ENCODE data around the gene EPHA6. TPM values are rescaled to one million over a fixed set of nuclear protein-coding genes. Genes with fewer than 3 reads are reported as not detected.

EPHA6 gene
- total RNA-seq, 1 donor from 2014 or later: not detected

- H3K4me3 ChIP-seq: no peak overlapping the region
- intact Hi-C loops (cut with DNase I): no loop called here
- H3K9me3 ChIP-seq: no peaks in the 10 kb centered on the region
- no peak for DNase-seq (ENCODE audit: low spot score in 2 of 2)
- H3K4me1 ChIP-seq: no peaks in the 10 kb centered on the region
- no peak for TF ChIP-seq CTCF (IDR thresholded peaks at IDR 0.05)
- no peaks in the 10 kb centered on the region for H3K27me3 ChIP-seq
- H3K36me3 ChIP-seq: no peaks in the 10 kb centered on the region
- H3K27ac ChIP-seq: no peak overlapping the region
These were observed 536.6 kb downstream of the EPHA6 start for GRCh38 chr3:97350971-97351370.

- TF ChIP-seq CTCF (IDR thresholded peaks at IDR 0.05): no peak
- Histone ChIP-seq H3K4me3 (no peak overlapping the region), H3K36me3 (no peaks in the 10 kb centered on the region), H3K4me1 (no peaks in the 10 kb centered on the region), H3K27me3 (no peaks in the 10 kb centered on the region), H3K27ac (no peak overlapping the region), H3K9me3 (no peaks in the 10 kb centered on the region)
- DNase-seq (ENCODE audit: low spot score in 2 of 2): no peak
- intact Hi-C loops (cut with DNase I): no loop called here
These were observed 538.8 kb downstream of the EPHA6 start for GRCh38 chr3:97353176-97353575.

- Histone ChIP-seq H3K9me3 (no peaks in the 10 kb centered on the region), H3K27me3 (no peaks in the 10 kb centered on the region), H3K27ac (no peak overlapping the region), H3K36me3 (no peaks in the 10 kb centered on the region), H3K4me3 (no peak overlapping the region), H3K4me1 (no peaks in the 10 kb centered on the region)
- no peak for TF ChIP-seq CTCF (IDR thresholded peaks at IDR 0.05)
- intact Hi-C loops (cut with DNase I): no loop called here
- no peak for DNase-seq (ENCODE audit: low spot score in 2 of 2)
These were observed 545.6 kb downstream of the EPHA6 start for GRCh38 chr3:97359977-97360376.

GRCh38 chr3:97360804-97361203 is 546.4 kb downstream of the EPHA6 start:
- TF ChIP-seq CTCF (IDR thresholded peaks at IDR 0.05): no peak
- no peaks in the 10 kb centered on the region for H3K9me3 ChIP-seq
- no peaks in the 10 kb centered on the region for H3K36me3 ChIP-seq
- H3K27me3 ChIP-seq: no peaks in the 10 kb centered on the region
- no peaks in the 10 kb centered on the region for H3K4me1 ChIP-seq
- intact Hi-C loops (cut with DNase I): no loop called here
- H3K4me3 ChIP-seq: no peak overlapping the region
- no peak for DNase-seq (ENCODE audit: low spot score in 2 of 2)
- no peak overlapping the region for H3K27ac ChIP-seq

GRCh38 chr3:97384583-97384982 is 570.2 kb downstream of the EPHA6 start:
- H3K36me3 ChIP-seq: no peaks in the 10 kb centered on the region
- H3K27me3 ChIP-seq: no peaks in the 10 kb centered on the region
- H3K4me1 ChIP-seq: no peaks in the 10 kb centered on the region
- no peak for TF ChIP-seq CTCF (IDR thresholded peaks at IDR 0.05)
- H3K27ac ChIP-seq: no peak overlapping the region
- intact Hi-C loops (cut with DNase I): no loop called here
- H3K9me3 ChIP-seq: no peaks in the 10 kb centered on the region
- no peak overlapping the region for H3K4me3 ChIP-seq
- DNase-seq (ENCODE audit: low spot score in 2 of 2): no peak

- Histone ChIP-seq H3K4me1 (no peaks in the 10 kb centered on the region), H3K4me3 (no peak overlapping the region), H3K27ac (no peak overlapping the region), H3K36me3 (no peaks in the 10 kb centered on the region), H3K27me3 (no peaks in the 10 kb centered on the region), H3K9me3 (no peaks in the 10 kb centered on the region)
- intact Hi-C loops (cut with DNase I): no loop called here
- TF ChIP-seq CTCF (IDR thresholded peaks at IDR 0.05): no peak
- DNase-seq (ENCODE audit: low spot score in 2 of 2): no peak
These were observed 574.4 kb downstream of the EPHA6 start for GRCh38 chr3:97388774-97389173.
